HG02970 (cell line): Measurements from ENCODE around the gene ADARB2.

Source experiments
- ATAC-seq: cut with Tn5 transposase; IDR thresholded peaks from one replicate; pipeline ENCODE4 v1.9.1; 2021; ENCODE audit warnings: mild to moderate bottlenecking, moderate library complexity, moderate number of reproducible peaks; ENCODE audit not compliant: unreplicated experiment, low FRiP score

ADARB2 gene

DNA sequence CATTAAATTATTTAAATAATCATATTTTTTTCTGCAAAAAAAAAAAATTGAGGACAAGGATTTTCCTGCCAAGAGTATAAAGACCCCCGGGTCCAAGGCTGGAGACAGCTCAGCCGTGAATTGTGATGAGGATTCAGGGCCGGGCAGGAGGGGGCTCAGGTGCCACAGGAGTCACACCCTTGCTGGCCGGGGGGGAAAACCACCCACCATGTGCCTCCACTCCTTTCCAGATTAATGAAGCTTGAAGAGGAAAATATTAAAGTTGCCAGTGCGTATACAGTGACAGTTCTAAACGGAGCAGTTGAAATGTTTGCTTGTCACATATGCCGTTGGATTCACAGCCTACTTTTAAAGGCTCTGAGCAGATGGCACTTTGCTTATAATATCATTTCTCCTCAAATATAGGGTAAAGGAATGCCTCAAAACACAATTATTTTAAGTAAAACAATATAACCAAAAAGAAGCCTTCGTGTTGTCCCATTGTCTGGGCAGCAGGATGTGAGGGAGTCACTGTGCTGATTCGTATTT, 49.6 kb downstream of the ADARB2 start:
- no peak for ATAC-seq

DNA sequence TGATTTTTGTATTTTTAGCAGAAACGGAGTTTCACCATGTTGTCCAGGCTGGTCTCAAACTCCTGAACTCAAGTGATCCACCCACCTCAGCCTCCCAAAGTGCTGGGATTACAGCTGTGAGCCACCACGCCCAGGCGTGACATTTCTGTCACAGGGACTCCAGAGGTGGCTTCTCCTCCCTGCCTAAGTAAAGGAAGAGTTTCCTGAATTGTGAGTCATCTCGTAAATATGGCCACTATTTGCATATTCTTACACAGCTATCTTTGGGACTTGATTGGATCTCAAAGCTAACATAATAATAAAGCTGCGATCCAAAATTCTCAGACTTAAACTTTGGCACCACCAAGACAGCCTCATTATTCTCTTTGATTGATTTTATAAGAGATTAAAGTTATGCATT, 50.1 kb downstream of the ADARB2 start:
- ATAC-seq: no peak

DNA sequence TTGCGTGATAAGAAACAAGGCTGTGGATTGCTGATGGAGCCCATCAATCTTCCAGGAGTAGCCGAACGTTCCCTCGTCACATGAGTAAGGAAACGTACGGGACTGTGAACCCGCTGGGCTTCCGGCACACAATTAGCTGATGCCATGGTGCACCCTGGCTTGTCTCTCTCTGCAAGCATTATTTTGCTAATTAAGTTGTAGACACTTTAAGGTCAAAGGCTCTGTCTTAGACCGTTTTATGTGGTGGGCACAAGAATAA, 50.9 kb downstream of the ADARB2 start:
- ATAC-seq: no peak

DNA sequence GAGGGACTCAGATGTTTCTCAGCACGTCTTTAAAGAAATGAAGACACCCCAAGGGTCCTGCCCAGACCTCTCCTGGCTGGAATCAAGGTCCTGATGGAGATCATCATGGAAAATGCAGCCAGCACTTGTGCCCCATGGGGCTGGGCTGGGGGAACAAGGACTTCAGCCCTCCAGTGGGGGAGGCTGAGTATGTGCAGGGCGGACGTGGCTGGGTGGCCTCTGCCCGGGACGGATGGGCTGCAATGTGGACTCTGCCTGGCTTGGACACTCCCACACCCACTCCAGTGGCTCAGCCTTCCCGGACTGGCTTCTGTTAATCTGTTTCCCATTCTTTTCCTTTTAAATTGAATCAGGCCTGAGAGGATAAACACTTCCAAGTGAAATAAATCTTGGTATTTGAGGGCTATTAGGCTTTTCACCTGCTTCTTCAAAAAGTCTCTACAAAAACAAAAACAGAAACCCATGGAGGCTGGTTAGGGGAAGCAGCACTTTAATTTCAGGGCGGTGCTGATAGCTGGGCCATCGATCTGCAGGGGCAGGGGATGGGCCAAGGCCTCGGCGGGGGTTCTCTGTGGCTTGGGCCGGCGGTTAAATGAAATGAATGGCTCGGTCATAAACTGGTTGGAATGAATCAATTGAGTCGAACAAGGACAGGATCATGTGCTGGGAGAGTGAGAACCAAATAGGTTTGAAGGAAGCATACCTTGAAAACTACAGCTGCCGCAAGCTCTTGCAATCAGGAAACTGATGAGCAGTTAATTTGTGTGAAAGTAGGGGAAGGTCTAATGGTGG, 51.4 kb downstream of the ADARB2 start:
- no peak for ATAC-seq

DNA sequence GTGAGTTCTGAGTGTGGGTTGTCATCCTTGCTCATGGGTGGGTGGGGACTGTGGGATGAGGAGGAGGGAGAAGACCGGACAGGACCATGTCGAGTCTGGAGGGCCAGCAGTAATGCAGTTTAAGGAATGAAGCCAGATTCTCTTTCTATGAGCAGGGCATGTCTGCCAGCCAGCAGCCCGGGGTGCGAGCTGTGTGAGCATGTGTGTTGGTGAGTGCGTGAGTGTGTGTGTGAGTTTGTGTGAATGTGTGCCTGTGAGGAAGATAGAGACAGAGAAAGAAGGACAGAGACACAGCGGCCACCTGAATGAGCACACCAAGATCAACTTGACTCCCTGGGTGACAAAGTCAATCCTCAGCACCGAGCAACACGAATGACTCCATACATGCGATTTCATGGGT, 52.3 kb downstream of the ADARB2 start:
- ATAC-seq: no peak

DNA sequence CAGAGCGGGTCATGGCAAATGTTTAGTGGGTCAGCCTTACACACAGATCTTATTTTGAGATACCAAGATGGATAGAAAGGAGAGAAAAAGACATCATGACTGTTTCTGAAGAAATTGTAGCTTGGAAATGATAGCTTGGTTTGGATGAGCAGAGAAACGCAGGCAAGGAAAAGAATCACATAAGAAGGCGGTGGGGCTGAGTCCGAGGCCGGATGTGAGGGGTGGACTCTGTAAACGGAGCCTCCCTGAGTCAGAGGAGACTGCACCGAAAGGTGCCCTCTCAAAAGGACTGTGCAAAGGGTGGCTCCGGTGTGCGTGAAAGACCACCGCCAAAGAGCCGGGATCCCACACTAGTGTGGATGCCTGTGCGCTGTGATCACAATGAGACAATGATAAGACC, 53.7 kb downstream of the ADARB2 start:
- no peak for ATAC-seq

DNA sequence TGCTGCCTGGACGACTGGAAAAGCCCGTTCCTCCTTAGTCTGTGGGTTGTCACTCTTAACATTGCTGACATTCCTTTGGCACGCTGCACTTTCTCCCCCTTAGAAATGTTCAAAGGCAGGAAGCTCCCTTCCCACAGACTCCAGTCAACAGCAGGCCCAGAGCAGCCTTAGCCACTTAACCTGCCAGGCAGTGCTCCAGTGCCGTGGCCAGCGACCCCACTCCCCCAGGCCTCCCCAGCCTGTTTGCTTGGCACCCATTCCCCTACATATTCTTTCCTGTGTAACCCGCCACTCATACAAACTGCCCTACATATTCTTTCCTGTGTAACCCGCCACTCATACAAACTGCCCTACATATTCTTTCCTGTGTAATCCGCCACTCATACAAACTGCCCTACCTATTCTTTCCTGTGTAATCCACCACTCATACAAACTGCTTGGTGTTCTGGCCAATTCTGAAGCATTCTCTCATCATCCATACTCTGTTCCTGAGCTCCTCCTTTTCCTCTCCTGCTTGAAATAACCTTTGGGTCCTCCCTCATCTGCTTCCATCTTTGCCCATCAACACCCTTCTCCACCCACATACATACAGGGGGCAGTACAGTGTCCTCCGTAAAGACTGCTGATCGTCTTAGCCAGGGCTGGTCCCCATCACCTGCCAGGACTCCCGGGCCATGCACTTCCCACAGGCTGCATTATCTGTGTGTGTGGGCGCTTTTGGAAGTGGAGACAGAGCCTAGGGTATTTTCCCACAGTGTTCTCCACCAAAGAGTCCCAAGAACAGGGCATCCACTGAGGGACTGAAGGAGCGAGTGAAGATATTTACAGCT, 57.3 kb downstream of the ADARB2 start:
- no peak for ATAC-seq

DNA sequence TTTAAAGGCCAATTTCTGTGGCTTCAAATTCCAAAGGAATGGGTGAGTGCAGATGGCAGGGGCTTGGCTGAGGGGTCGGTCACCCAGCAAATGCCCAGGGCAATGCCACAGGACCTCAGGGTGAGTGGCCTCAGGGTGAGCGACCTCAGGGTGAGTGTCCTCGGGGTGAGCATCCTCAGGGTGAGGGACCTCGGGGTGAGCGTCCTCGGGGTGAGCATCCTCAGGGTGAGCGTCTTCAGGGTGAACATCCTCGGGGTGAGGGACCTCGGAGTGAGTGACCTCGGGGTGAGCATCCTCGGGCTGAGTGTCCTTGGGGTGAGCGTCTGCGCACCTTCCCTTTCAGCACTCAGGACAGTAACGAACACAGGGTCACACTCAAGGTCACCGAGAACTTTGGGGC, 59.2 kb downstream of the ADARB2 start:
- ATAC-seq: no peak

DNA sequence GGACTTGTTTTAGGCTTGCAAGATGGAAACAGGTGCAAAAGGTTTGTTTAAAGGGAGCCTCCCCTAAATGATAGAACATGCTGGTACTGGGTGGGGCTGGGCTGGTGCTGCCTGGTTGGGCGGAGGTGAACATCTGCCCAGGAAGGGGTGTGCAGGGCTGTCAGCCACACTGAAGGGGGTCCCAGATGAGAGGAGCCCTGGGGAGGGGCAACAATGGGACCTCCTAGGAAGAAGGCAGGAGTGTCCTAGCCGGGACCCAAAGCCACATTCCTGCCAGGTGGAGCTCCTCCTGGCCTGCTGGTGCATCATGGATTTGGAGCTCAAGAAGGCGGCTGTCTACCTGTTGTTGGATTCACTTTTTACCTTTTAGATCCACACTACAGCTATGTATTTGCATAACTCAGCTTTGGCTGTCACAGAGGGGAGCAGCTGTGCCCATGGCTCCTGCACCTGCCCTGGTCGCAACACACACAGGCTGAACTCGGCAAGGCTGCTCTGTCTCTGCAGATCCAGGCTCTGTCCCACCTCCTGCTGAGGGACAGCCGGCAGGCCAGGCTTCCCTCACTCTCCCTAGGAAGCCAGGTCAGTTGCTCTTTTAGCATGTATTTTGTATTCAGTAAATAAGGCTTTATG, 59.9 kb downstream of the ADARB2 start:
- ATAC-seq: no peak

DNA sequence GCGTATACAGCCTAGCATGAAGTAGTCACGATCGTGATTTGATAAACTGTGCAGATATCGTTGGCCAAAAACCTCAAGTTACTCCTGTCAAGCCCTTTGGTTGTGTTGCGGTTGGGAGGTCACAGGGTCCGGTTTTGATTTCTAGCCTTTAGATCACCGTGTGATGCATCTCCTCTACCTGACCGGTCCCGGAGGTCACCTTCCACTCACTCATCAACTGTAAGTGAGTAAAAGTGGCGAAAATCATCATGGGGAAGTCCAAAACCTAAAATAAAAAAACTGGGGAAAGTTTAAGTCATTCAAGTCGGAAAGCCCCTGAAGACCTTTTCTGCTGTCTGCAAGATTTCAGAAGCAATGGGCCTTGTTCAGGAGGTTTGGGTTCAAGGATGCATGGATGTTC, 62.8 kb downstream of the ADARB2 start:
- ATAC-seq: no peak

DNA sequence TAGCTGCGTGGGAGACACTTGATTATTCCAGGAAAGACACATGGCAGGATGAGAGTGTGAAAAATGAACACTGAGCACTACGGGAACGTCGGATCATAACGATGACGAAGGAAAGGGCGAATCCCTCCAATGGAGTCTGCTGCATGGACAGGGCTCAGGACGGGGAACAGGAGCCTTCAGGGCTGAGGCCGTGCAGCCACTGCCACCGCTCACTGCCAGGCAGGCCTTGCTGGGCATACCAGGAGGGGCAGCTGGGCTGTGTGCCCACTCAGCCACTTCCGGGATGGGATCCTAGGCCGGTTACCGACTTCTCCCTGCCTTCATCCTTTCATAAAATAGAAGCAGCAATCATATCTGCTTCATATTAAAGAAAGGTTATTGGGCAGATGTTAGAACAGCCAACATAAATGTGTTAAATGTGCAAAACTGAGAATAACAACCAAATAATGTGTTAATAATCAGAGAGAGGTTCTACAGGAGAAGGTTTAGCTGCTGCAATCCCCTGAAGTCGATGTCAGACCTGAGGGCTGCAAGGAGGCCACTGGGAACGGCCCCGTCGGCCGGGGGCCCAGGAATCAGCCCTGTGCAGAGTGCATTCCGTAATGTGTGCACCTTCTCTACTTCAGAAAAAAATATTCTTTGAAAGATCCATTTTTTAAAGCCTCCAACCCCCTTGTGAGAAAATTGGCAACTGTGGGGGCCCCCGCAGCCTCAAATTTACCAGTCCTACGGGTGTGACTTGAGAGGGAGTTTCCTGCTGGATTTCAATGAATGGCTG, 63.6 kb downstream of the ADARB2 start:
- no peak for ATAC-seq

DNA sequence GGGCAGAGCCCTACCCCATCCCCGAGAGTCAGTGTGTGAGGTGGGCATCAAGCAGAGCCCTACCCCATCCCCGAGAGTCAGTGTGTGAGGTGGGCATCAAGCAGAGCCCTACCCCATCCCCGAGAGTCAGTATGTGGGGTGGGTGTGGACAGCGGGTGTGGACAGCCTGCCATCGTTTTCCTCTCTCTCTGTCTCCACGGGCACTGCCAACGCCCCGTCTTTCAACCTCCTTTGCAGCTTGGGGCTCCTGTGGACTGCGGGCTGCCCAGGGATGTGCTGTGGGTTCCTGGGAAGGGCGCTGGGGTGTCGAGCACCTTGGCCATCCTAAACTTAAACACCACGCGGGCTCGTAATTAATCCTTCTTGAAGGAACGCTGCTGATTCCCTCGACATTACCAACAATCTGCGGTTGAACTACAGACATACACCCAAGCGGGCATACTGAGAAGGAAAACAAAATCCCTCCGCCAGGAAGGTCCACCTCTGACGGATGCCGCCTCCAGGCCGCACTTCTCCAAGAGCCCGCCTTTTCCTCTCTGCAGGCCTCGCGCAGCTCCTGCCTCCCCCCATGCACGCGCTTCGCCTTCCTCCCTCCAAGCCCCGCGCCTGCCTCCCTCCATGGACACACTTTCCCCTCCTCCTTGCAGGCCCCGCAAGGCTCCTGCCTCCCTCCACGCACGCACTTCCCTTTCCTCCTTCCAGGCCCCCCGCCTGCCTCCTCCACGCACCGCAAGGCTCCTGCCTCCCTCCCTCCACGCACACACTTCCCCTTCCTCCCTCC, 65.1 kb downstream of the ADARB2 start:
- no peak for ATAC-seq

DNA sequence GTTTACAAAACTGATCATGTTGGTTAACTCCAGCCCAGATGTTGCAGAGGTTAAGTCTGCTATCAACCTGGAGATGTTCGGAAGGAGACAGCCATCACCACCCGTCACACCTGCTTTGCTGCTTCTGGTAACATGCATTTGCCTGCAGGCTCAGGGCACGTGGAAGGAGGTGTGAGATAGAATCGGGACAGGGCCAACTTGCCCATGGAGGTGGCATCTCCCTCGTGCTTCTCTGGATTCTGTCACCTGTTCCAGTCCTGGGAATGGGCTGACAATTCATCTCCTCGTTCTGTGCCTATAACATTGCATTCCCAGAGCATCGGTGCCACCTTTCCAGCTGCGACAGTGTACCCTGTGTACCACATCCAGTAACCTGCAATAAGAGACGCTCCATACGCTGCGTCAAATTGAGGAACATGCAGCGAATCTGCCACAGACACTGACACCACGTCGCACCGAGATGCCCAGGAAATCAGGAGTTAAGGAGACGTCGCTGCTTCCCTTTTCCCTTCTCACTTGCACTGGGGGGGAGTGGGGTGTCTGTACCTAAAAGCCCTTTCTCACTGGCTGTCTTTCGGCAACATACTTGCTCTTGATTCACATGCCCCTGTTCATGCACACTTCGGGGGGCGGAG, 65.8 kb downstream of the ADARB2 start:
- no peak for ATAC-seq

DNA sequence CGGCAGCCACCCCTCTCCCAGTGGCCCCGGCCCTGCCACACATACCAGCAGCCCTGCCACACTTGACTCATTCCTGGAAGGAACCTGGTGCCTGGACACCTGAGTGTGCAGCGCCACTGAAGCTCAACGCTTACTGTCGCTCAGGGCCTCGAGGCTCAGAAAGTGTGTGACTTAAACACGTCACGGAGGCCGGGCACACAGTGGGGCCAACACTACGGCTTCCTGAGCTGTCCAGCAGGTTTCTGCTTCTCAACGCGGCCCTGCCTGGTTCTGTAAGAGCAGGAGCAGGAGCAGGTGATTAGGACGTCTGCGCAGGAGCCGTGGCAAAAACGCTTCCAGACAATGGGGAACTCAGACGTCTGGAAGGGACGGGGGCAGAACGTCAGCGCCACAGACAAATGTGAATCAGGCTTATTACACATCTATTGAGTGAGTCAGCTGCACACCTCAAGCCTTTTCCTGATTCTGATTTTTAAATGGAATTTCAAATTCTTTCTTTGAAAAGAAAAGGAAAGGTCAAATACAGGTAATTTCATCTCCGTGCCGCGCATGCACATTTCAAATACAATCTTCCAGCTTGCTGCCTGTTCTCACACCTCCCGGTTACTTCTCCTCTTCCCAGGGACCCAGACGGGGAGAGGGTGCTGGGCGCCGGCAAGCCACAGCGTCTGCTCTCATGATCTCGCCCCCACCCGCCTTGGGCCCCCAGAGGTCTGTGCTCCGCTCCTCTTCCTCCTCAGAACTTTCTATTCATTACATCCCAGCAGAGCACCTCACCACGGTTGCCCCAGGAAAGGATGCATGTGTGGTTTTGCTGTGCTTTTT, 66.6 kb downstream of the ADARB2 start:
- no peak for ATAC-seq

DNA sequence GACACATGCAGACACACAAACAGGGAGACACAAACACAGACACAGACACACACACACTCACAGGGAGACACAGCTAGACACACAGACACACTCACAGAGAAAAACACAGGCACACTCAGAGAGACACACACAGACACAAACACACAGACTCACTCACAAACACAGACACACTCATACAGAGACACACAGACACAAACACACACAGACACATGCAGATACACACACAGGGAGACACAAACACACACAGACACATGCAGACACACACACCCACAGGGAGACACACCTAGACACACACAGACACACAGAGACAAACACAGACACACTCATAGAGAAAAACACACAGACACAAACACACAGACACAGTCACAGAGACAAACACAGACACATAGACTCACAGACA, 67.9 kb downstream of the ADARB2 start:
- no peak for ATAC-seq

DNA sequence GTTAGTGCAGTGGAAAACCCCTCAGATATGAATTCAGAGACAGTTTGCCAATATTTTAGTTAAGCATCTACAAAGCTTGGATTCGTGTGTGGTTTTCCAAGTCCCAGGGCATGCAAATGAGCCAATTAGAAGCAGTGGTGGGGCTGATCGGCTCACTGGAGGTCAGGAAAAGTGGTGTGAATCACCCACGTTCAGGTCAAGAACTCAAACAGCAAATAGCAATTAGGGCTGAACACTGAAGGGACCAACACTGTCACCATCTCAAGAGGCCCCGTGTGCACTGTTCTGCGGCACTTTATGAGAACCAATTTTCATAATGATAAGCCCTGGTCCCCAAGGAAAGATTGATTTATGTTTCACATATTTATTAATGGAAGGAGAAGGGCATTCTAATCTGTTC, 68.9 kb downstream of the ADARB2 start:
- no peak for ATAC-seq

DNA sequence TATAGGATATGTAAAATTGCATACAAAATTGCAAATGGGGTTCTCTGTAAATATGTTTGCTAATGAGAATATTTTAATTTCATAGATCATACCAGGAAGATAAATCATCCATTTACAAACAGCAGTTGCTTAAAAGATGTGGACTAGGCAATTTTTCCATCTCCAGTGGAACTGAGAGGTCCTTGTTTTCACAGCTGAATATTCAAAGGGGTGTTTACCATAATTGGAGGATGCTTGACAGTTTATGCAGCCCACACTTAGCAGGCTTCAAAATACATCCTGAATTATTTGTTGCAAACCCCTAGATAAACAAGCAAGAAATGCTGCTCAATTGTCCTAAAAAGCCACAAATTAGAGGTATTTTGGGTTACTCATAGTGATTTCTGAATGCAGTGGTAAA, 69.9 kb downstream of the ADARB2 start:
- ATAC-seq: no peak

DNA sequence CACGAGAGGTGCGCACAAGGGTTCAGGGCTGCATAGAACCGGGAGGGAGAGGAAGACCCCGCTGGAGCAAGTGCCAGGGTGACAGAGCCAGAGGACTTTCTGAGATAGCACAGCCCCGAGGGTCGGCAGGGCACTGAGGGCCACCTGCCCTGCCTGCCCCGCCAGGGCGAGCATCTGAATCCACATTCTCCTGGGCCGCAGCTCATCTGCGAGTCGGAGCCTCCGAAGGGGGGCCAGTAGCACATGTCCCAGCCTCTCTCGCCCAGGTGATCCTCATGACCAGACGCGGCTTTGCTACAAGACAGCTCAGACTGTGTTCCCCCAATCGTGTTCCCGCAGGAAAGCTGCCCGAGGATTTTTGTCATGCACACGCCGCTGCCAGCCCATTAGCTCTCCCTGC, 71.2 kb downstream of the ADARB2 start:
- no peak for ATAC-seq

DNA sequence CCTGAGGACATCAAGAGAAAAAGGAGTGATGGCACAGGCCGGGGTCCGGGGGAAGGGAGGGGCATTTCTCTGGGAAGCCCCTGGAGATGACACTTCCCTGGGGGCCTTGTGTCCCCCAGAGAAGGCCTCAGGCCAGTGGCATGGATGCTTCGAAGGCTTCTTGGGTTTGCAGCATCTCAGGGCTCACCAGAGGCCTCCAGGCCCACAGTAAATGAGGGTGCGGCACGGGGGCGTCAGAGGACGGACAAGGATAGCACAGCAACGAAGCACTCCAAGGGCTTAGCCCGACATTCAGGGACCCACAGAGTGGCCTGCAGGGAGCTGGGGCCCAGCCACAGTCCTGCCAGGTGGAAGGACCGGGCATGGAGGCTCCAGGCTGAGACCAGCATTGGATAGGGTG, 71.6 kb downstream of the ADARB2 start:
- no peak for ATAC-seq
